Heart right ventricle (tissue), 16 donors: ENCODE results near the gene CACNA1C. TPM values are rescaled to one million over a fixed set of nuclear protein-coding genes. Genes with fewer than 3 reads are reported as not detected.

Experiments
- ATAC-seq, 8 donors: fragments of 200-7000 bp; cut with Tn5 transposase; one replicate each; pipeline ENCODE4 v1.9.1; 2020; ENCODE audit warnings: mild to moderate bottlenecking in 8 of 8, moderate library complexity in 8 of 8, moderate number of reproducible peaks in 1 of 8
- DNase-seq, 2 donors: peaks; one replicate each; pipeline ENCODE4 v3.0.0-alpha.2; 2020
- H3K27ac ChIP-seq, 10 donors: fragments of 200-600 bp; sonication (generic) in 2 of 10; one replicate each; pipeline versions ENCODE4 v1.5.0 to v1.8.0; 2020 to 2022; ENCODE audit warnings: mild to moderate bottlenecking in 3 of 10
- H3K27me3 ChIP-seq, 7 donors: fragments of 200-600 bp; one replicate each; pipeline ENCODE4 v1.8.0; 2021 to 2022; ENCODE audit warnings: mild to moderate bottlenecking in 2 of 7
- H3K36me3 ChIP-seq, 9 donors: fragments of 200-600 bp; sonication (generic) in 1 of 9; one replicate each; pipeline versions ENCODE4 v1.5.0 to v1.8.0; 2020 to 2022; ENCODE audit warnings: mild to moderate bottlenecking in 2 of 9
- H3K4me1 ChIP-seq, 9 donors: fragments of 200-600 bp; sonication (generic) in 1 of 9; one replicate each; pipeline versions ENCODE4 v1.5.0 to v1.8.0; 2020 to 2022; ENCODE audit warnings: mild to moderate bottlenecking in 4 of 9
- H3K4me3 ChIP-seq, 10 donors: fragments of 200-600 bp; sonication (generic) in 2 of 10; one replicate each; pipeline versions ENCODE4 v1.5.0 to v1.8.0; 2020 to 2022; ENCODE audit warnings: mild to moderate bottlenecking in 7 of 10, moderate library complexity in 2 of 10
- H3K9me3 ChIP-seq, 11 donors: fragments of 200-600 bp in 10 of 11; sonication (generic) in 2 of 11; one replicate each; pipeline versions ENCODE4 v1.5.0 to v1.8.0; 2013 to 2022; ENCODE audit warnings: mild to moderate bottlenecking in 2 of 11, control low read depth in 1 of 11, moderate library complexity in 1 of 11
- CTCF ChIP-seq, 9 donors: fragments of 200-600 bp; sonication (generic) in 2 of 9; IDR thresholded peaks; one replicate each; pipeline versions ENCODE4 v1.5.0 to v1.8.0; 2021 to 2022; ENCODE audit warnings: antibody characterized with exemption in 9 of 9, mild to moderate bottlenecking in 5 of 9, moderate library complexity in 1 of 9
- WGBS, 2 donors: extraction: QIAGEN DNeasy Blood & Tissue Kit; methylation state at CpG; one replicate each; pipeline ENCODE4 v1.1.7; 2013; ENCODE audit warnings: inconsistent platforms in 1 of 2; 5-methylcytosine and 5-hydroxymethylcytosine counted together
- intact Hi-C, 10 donors: fragments of 100-400 bp; cut with DNase I; formaldehyde crosslinking; loops; one replicate each; pipeline versions ENCODE4 v1.11.1 to v1.14.2; 2022
- polyA plus RNA-seq, 2 donors: library from polyadenylated mRNA; stranded (reverse); fragments of 200-250 nt; gene quantifications; one replicate each; pipeline ENCODE4 v1.2.3, GENCODE V29; 2013
- total RNA-seq, 10 donors: library from RNA; stranded (reverse); fragmentation: NEBNext Ultra II Directional in 3 of 10; extraction: Animal tissue kit (Norgen Biotek cat#: 25700) in 3 of 10; gene quantifications; one replicate each; pipeline versions ENCODE4 v1.2.1 to v1.2.4, GENCODE V29; 2021 to 2023
- donor health status: Arrhythmogenic right ventricular cardiomyopathy.
- donor health status: ischemic (EF 13 %, LVEDD 7.1; RV severe dilation, severe dysfunction).
- donor health status: healthy with polysubstance abuse.
- donor health status: DM: no; HTN: yes; CAD: no.
- donor health status: DM: no; HTN: no; CAD: no.
- donor health status: ischemic (EF 25% LVEDD 6.9; RV normal size, moderate dysfunction).
- donor health status: ischemic (EF 25% LVEDD 5.7; RV mildly dilated, moderate dysfunction).
- donor health status: healthy.
- donor health status: DM: yes; HTN: yes; CAD: no.
- donor health status: Ischemic cardiomyopathy.
- donor health status: ischemic (EF 35%, LVEDD 5.7; RV mildly dilated, moderate dysfunction).
- donor health status: nonischemic (EF 11% LVEDD 7.7; RV severe dilation, severe dysfunction).
- donor health status: DM: yes; HTN: yes; CAD: no.
- donor health status: PGD.
- donor health status: ischemic (EF 29% LVEDD 5.4; RV normal size, mild dysfunction).
- donor health status: nonischemic (EF 23%, LVEDD 6.1; RV moderate dilation, normal function).

CACNA1C gene
- total and polyA plus RNA-seq, 12 donors = 19.1 to 222 (median 183) TPM

DNA sequence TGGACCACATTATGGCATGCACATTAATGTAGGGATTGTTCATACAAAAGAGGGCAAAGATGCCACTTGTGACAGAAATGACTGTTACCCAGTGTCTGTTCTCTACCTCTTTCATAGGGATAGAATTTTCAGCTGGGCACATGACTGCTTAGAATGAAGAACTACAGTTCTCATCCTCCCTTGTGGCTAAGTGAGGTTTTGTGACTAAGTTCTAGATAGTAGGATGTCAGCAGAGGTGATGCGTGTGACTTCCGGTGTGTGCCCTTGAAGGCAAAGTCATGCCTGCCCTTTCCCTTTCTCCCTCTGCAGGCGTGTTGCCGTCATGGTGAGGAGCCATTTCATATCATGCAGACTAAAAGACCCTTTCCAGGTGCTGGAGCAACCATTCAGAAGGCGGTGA, 99.3 kb downstream of the CACNA1C start:
- peak in 1 of 9 donors; percentile 12 for TF ChIP-seq CTCF (IDR thresholded peaks at IDR 0.05)
- H3K27ac ChIP-seq = peak overlapping the region in 8 of 10 donors; percentile 34 to 79 (median 72)
- intact Hi-C loops = loop anchor here in 3 of 10 donors (5.0 to 10.0 kb wide), 3 partner anchors 70 to 87 kb away; no protein-coding TSS in a partner anchor
- no peak overlapping the region for H3K4me3 ChIP-seq
- ATAC-seq = peak in 3 of 8 donors; percentile 23 to 40 (median 32)
- WGBS, 2 donors = 65 to 81% methylated on average over 5 of the region's 5 CpGs
- no peaks in the 10 kb centered on the region for H3K9me3 ChIP-seq
- no peaks in the 10 kb centered on the region for H3K36me3 ChIP-seq
- no peak for DNase-seq
- H3K27me3 ChIP-seq = no peaks in the 10 kb centered on the region
- H3K4me1 ChIP-seq = peaks cover 29 to 96% (median 69%) of the 10 kb centered on the region in 9 donors

DNA sequence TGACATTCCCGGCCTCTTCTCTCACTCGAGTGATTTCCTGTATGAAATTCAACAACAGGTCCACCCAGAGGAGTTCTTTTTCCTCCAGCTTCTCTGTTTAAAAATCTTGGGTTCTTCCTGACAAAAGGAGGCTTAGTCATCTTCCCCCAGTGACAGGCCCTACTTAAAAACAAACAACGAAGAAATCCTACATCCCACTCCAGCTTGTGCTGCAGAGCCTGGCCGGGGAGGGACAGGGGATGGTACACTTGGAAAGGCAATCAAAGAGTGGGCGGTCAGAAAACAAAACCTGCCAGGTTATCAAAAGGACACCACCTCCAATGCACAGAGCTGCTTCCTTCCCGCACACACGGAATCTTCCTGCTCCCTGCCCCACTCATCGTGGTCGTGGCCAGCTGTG, 101.3 kb downstream of the CACNA1C start:
- TF ChIP-seq CTCF (IDR thresholded peaks at IDR 0.05) = no peak
- WGBS, 2 donors = 34 to 36% methylated on average over 9 of the region's 9 CpGs
- peak in 1 of 2 donors; percentile 36 for DNase-seq
- Histone ChIP-seq H3K27me3 (no peaks in the 10 kb centered on the region), H3K9me3 (no peaks in the 10 kb centered on the region), H3K4me3 (no peak overlapping the region), H3K36me3 (no peaks in the 10 kb centered on the region), H3K27ac (peak overlapping the region in 9 of 10 donors; percentile 41 to 79 (median 72)), H3K4me1 (peaks cover 29 to 92% (median 67%) of the 10 kb centered on the region in 9 donors)
- intact Hi-C loops = loop anchor here in 3 of 10 donors (5.0 to 10.0 kb wide), 3 partner anchors 72 to 89 kb away; no protein-coding TSS in a partner anchor
- peak; percentile 18 to 70 (median 43) for ATAC-seq

DNA sequence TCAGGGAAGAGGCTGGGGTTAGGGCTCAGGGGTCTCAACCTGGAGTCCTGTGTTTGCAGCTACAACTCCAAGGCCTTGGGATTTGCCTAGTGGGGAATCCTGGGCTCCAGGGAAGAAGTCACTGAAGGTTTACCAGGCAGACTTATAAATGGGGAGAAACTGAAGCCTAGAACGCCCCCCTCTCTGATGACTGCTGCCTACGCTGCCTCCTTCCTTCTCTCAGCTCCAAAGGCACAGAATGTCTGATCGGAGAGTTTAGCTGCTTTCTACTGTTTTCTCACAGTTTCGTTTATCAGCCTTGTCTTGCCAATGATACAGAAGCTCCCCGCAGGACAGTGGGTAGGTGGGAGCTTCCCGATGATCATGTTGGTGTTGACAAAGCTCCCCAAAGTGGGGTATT, 101.7 kb downstream of the CACNA1C start:
- Histone ChIP-seq H3K4me1 (peaks cover 28 to 87% (median 65%) of the 10 kb centered on the region in 9 donors), H3K36me3 (no peaks in the 10 kb centered on the region), H3K4me3 (no peak overlapping the region), H3K27ac (peak overlapping the region in 8 of 10 donors; percentile 54 to 79 (median 72)), H3K9me3 (no peaks in the 10 kb centered on the region), H3K27me3 (no peaks in the 10 kb centered on the region)
- DNase-seq = no peak
- ATAC-seq = no peak
- intact Hi-C loops = loop anchor here in 3 of 10 donors (5.0 to 10.0 kb wide), 3 partner anchors 72 to 90 kb away; no protein-coding TSS in a partner anchor
- WGBS, 2 donors = 79 to 82% methylated on average over 6 of the region's 6 CpGs
- TF ChIP-seq CTCF (IDR thresholded peaks at IDR 0.05) = no peak

DNA sequence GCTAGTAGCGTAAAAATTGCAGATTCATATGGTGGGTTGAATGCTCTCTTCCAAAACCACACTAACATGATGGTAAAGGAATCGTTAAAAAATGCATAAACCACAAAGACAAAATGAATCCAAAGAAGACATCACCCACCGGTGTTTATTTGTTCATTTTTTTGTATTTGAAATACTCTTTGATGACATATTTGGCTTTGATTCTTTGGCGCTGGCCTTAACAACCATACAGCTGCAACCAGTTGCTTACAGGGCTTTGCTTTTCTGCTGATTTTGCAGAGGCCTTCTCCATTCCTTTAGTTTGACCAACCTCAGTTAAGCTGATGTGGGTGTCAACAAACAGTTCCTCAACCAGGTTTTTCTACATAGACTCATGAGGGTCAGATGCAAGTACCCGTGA, 103.5 kb downstream of the CACNA1C start:
- no peaks in the 10 kb centered on the region for H3K27me3 ChIP-seq
- DNase-seq = no peak
- intact Hi-C loops = loop anchor here in 2 of 10 donors (10.0 kb wide), 2 partner anchors 82 to 92 kb away; no protein-coding TSS in a partner anchor
- H3K9me3 ChIP-seq = no peaks in the 10 kb centered on the region
- no peak for TF ChIP-seq CTCF (IDR thresholded peaks at IDR 0.05)
- H3K4me1 ChIP-seq = peaks cover 26 to 81% (median 53%) of the 10 kb centered on the region in 9 donors
- H3K27ac ChIP-seq = peak overlapping the region in 2 of 10 donors; percentile 15 to 79
- 81 to 90% methylated on average over 5 of the region's 5 CpGs for WGBS, 2 donors
- no peak for ATAC-seq
- H3K36me3 ChIP-seq = no peaks in the 10 kb centered on the region
- no peak overlapping the region for H3K4me3 ChIP-seq
